GM20000 (cell line): ENCODE data around the gene SOX8.
"Not testable (repeated sequence)": the region's sequence is repeated elsewhere in the genome, so short reads cannot be mapped to it uniquely, and the experiment has no call there.

Source experiments
- DNase-seq: peaks from one replicate; pipeline ENCODE4 v3.0.0; 2012; ENCODE audit warnings: low spot score
- TF ChIP-seq, protein P1 (sequence below): IDR thresholded peaks from 2 replicates; pipeline ENCODE4 v1.5.1; 2012; ENCODE audit warnings: mild to moderate bottlenecking, control low read depth; ENCODE audit errors: extremely low read depth, missing control alignments

SOX8 gene

GRCh38 chr16:1018447-1019198, 37.1 kb downstream of the SOX8 start:
- TF ChIP-seq, protein P1, sequence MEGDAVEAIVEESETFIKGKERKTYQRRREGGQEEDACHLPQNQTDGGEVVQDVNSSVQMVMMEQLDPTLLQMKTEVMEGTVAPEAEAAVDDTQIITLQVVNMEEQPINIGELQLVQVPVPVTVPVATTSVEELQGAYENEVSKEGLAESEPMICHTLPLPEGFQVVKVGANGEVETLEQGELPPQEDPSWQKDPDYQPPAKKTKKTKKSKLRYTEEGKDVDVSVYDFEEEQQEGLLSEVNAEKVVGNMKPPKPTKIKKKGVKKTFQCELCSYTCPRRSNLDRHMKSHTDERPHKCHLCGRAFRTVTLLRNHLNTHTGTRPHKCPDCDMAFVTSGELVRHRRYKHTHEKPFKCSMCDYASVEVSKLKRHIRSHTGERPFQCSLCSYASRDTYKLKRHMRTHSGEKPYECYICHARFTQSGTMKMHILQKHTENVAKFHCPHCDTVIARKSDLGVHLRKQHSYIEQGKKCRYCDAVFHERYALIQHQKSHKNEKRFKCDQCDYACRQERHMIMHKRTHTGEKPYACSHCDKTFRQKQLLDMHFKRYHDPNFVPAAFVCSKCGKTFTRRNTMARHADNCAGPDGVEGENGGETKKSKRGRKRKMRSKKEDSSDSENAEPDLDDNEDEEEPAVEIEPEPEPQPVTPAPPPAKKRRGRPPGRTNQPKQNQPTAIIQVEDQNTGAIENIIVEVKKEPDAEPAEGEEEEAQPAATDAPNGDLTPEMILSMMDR: no peak
- no peak for DNase-seq

DNA sequence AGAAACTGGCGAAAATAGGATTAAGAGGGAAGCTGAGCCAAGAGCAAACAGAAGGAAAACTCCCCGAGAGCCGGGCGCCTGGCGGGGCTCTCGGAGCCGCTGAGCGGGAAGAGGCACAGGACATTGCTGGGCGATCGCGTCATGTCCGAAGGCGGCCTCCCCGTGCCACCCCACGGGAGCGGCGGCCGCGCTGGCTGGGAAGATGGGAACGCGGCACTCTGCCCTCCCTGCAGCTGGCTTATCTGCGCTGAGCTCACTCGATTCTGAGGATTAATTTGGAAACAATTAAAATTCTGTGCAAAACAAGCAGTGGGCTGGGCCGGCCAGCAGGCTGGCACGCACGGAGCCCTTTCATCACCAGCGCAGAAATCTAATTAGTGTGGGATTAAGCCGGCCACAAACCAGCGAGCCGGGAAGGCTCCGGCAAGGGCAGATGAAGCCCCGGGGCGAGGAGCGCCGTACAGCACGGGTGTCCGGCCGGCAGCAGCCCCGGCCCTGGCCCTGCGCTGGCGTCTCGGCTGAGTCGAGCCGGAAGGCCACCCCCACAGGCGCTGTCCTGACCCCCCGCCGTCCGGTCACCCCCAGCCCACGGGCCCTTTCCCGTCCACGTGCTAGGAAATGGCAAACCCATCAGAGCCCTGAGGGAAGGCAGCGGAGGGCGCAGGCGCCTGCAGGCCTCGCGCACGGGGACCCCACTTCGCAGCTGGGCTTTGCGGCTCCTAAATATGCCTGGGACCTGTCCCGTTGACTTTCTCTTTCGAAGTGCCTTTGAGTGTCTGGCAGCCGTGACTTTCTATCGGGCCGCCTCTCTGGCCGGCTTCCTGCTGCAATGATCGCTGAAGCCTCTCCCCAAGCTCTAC, 37.9 kb downstream of the SOX8 start:
- TF ChIP-seq, protein P1: no peak
- no peak for DNase-seq

DNA sequence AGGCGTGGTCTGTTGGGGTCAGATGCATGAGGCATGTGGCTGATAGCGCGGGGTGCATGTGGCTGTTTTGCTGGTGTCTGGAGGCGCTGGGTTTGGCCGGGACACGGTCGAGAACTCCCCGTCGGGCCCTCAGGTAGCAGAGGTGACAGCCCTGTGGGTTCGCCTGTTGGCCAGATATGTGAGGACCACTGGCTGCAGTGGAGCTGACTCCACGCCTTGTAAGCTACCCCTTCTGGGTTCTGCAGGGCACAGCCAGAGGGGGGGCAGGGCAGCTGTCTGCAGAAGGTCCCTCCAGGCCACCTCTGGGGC, 38.5 kb downstream of the SOX8 start:
- TF ChIP-seq, protein P1: no peak

GRCh38 chr16:1020591-1020990, 39.0 kb downstream of the SOX8 start:
- DNase-seq: no peak
- TF ChIP-seq, protein P1: no peak

More for the DNA sequence above, 38.5 kb downstream of the SOX8 start:
- DNase-seq: no peak

DNA sequence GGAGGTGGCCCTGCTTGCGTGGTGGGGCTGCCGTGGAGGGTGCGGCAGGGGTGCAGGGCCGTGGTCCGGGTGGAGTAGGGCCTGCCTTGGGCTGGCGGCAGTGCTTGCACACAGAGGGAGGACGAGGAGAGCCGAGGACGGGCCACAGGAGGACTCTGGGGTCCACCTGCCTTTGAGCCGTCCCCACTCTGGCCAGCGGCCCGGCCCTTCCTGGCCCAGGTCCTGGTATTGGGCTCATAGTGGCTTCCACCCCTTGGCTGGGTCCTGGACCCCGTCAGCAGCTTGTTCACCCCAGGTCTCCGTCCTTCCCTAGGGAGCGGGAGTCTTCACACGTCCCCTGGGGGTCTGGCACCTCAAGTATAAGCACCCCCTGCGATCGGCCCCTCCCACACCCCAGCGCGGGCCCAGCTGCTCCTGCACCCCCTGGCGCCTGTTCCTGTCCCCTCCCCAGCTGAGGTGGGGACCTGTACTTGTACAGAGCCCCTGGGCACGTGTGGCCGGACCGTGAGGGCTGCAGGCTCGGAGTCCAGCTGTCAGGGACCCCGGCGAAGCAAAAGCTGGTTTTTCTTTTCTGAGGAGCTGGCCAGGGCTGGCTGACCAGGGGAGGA, 40.1 kb downstream of the SOX8 start:
- no peak for DNase-seq
- TF ChIP-seq, protein P1: no peak

GRCh38 chr16:1022466-1022865, 40.9 kb downstream of the SOX8 start:
- TF ChIP-seq, protein P1: no peak
- DNase-seq: no peak

GRCh38 chr16:1024138-1024537, 42.6 kb downstream of the SOX8 start:
- DNase-seq: no peak
- TF ChIP-seq, protein P1: no peak

GRCh38 chr16:1025183-1025809, 43.7 kb downstream of the SOX8 start:
- not testable (repeated sequence) for DNase-seq
